Measurements from ENCODE around the gene PROM1. TPM values are rescaled to one million over a fixed set of nuclear protein-coding genes. Genes with fewer than 3 reads are reported as not detected.

The PROM1 gene
- total and polyA plus RNA-seq, 8 donors, result 3.5 to 124 (median 12.3) TPM

DNA sequence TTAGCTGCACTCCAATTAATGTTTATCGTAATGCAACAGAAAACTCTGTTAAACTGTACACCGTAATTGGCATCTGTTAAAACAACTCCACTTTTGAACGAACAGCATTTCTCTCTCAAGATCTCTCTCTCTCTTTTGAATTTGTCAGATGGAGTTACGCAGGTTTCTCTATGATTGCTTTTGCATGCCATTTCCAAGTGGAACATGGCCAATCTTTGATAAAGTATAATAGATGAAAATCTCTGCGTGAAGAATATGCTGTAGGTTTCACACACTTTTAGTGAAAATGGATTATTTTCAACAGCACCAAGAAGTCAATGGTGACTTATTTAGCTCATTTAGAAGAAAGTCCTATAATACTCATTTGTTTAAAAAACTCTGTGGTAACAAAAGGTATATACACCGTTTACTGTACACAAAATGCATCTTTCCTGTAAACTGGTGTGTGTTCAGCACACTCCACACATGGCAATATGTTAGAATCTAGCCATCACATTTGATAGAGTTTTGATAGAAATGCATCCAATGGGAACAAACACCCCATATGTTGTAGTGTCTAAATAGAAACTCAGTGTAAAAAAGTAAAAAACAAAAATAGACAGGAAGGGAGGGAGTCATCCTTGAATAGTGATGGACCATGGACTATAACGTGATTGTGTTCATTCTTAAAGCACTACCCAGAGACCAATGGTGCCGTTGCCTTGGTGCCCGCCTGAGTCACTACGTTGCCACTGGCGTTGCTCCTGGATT, 115.1 kb downstream of the PROM1 start:
- Histone ChIP-seq H3K36me3 (no peaks in the 10 kb centered on the region), H3K4me1 (peaks cover 0 to under 1% (median 0%) of the 10 kb centered on the region in 4 donors), H3K9me3 (peaks cover 0 to 8% (median 4%) of the 10 kb centered on the region in 4 donors), H3K4me3 (no peak overlapping the region), H3K27me3 (no peaks in the 10 kb centered on the region), H3K27ac (no peak overlapping the region)
- no peak for DNase-seq
- WGBS, 5 donors, result 83 to 87% (median 86%) methylated on average over 11 of the region's 11 CpGs
- intact Hi-C loops (cut with DNase I; ENCODE audit: low total_unique reads), result no loop called here
- TF ChIP-seq POLR2A (IDR thresholded peaks at IDR 0.05) (no peak), POLR2AphosphoS5 (IDR thresholded peaks at IDR 0.05) (no peak), EP300 (IDR thresholded peaks at IDR 0.05) (no peak)
- TF ChIP-seq, protein P1, sequence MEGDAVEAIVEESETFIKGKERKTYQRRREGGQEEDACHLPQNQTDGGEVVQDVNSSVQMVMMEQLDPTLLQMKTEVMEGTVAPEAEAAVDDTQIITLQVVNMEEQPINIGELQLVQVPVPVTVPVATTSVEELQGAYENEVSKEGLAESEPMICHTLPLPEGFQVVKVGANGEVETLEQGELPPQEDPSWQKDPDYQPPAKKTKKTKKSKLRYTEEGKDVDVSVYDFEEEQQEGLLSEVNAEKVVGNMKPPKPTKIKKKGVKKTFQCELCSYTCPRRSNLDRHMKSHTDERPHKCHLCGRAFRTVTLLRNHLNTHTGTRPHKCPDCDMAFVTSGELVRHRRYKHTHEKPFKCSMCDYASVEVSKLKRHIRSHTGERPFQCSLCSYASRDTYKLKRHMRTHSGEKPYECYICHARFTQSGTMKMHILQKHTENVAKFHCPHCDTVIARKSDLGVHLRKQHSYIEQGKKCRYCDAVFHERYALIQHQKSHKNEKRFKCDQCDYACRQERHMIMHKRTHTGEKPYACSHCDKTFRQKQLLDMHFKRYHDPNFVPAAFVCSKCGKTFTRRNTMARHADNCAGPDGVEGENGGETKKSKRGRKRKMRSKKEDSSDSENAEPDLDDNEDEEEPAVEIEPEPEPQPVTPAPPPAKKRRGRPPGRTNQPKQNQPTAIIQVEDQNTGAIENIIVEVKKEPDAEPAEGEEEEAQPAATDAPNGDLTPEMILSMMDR (IDR thresholded peaks at IDR 0.05), result no peak

DNA sequence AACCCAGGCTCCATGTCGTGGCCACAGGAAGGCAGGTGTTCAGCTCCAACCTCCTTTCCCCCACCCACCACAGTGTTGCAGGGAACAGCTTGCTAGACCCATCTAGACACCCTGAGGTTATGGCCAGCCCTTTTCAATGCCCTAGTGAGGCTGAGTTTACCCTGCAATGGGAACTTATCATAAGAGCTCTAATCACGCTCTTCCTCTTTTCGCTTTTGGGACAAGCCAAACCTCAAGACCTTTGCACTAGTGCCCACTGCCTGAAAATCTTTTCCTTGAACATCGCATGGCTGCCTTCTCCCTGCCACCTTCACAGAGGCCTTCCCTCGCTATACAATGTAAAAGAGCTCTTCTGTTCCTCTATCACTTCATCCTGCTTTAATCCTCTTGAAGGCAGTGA, 118.5 kb downstream of the PROM1 start:
- H3K27me3 ChIP-seq, result no peaks in the 10 kb centered on the region
- H3K27ac ChIP-seq, result no peak overlapping the region
- WGBS, 5 donors, result 69 to 79% (median 71%) methylated on average over 5 of the region's 5 CpGs
- peaks cover 0 to 14% (median 9%) of the 10 kb centered on the region in 4 donors for H3K4me1 ChIP-seq
- no peak overlapping the region for H3K4me3 ChIP-seq
- intact Hi-C loops (cut with DNase I; ENCODE audit: low total_unique reads), result no loop called here
- peaks cover 0 to 8% (median 4%) of the 10 kb centered on the region in 4 donors for H3K9me3 ChIP-seq
- no peaks in the 10 kb centered on the region for H3K36me3 ChIP-seq
- DNase-seq, result no peak
- TF ChIP-seq EP300 (IDR thresholded peaks at IDR 0.05) (no peak), POLR2AphosphoS5 (IDR thresholded peaks at IDR 0.05) (no peak)

DNA sequence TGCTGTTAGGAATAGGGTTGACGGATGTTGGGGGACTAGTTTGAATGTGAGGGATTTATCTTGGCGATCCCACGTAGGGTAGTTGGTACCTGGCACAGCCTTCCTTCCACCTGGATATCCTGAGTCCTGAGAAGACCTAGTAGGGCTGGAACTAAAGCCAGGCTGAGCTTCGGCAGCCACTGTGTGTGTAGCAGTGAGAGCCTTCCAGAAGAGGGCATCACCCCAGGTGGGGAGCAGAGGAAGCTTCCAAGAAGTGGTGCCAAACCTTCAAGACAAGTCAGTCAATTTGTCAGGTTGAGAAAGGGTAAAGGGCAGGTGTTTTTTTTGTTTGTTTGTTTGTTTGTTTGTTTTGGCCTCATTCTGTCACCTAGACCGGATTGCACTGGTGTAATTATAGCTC, 119.7 kb downstream of the PROM1 start:
- intact Hi-C loops (cut with DNase I; ENCODE audit: low total_unique reads), result no loop called here
- no peak for DNase-seq
- Histone ChIP-seq H3K4me3 (no peak overlapping the region), H3K36me3 (no peaks in the 10 kb centered on the region), H3K27me3 (no peaks in the 10 kb centered on the region), H3K27ac (no peak overlapping the region), H3K9me3 (peaks cover 0 to 8% (median 4%) of the 10 kb centered on the region in 4 donors), H3K4me1 (peaks cover 0 to 14% (median 9%) of the 10 kb centered on the region in 4 donors)
- 51 to 70% (median 56%) methylated on average over 5 of the region's 5 CpGs for WGBS, 5 donors
- TF ChIP-seq POLR2A (IDR thresholded peaks at IDR 0.05) (no peak), EP300 (IDR thresholded peaks at IDR 0.05) (no peak), POLR2AphosphoS5 (IDR thresholded peaks at IDR 0.05) (no peak)
- TF ChIP-seq, protein P1 (IDR thresholded peaks at IDR 0.05), result no peak

DNA sequence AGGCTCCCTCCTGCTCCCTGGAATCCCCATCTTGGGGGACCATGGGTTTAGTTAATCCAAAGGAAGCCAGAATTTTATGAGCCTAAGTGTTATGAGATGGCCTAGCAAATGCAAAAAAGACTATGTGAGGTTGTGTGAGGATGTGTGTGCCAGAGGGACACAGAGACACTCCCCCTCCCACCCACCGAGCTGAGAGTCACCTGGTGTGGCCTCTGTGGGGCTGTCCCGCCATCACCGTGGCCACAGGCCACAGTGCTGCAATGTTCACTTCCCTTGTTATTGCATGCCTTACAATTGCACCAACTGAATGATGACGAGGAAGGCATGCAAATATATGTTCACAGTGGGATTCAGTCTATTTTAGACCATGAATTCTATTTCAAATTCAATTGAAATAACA, 120.2 kb downstream of the PROM1 start:
- TF ChIP-seq EP300 (IDR thresholded peaks at IDR 0.05), result no peak
- no peak for TF ChIP-seq POLR2A (IDR thresholded peaks at IDR 0.05)
- TF ChIP-seq POLR2AphosphoS5 (IDR thresholded peaks at IDR 0.05), result no peak
- TF ChIP-seq, protein P1 (IDR thresholded peaks at IDR 0.05), result no peak
- Histone ChIP-seq H3K4me3 (no peak overlapping the region), H3K36me3 (no peaks in the 10 kb centered on the region), H3K27me3 (no peaks in the 10 kb centered on the region), H3K4me1 (peaks cover 0 to 14% (median 9%) of the 10 kb centered on the region in 4 donors), H3K9me3 (peaks cover 0 to 8% (median 4%) of the 10 kb centered on the region in 4 donors), H3K27ac (no peak overlapping the region)
- DNase-seq, result peak in 1 of 2 donors; percentile 31
- 24 to 49% (median 38%) methylated on average over 4 of the region's 4 CpGs for WGBS, 5 donors
- intact Hi-C loops (cut with DNase I; ENCODE audit: low total_unique reads), result no loop called here

DNA sequence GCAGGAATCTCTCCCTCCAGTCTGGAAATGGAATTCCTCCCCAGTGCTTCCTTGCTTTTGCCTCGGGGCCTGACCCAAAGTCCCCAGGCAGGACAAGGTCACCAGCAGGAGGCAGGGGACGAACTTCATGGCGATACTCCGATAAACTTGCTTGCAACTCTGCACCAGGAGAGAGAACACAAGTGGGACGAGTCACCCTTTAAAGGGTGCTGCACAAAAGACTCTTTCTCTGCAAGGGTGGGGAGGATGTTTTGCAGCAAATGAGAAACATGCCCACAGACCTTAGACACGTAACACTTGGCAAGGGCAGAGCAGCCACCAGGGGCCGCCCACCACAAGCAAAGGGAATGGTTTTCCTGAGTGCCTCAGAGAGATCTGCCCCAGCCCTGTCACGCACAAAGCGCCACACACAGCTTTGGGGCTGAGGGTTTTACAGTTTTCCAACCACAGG, 120.8 kb downstream of the PROM1 start, which contains the start of gene FGFBP2:
FGFBP2 (minus strand) TSS at position 175 of the 451 bp plus-strand sequence; CDS start at position 129, 46 bp downstream.
- Histone ChIP-seq H3K36me3 (no peaks in the 10 kb centered on the region), H3K9me3 (peaks cover 0 to 8% (median 4%) of the 10 kb centered on the region in 4 donors), H3K4me3 (no peak within 1 kb of the TSS), H3K27ac (no peak within 1 kb of the TSS), H3K4me1 (peaks cover 0 to 14% (median 9%) of the 10 kb centered on the region in 4 donors), H3K27me3 (no peaks in the 10 kb centered on the region)
- intact Hi-C loops (cut with DNase I; ENCODE audit: low total_unique reads), result no loop called here
- DNase-seq, result peak; percentile 51 to 84
- WGBS, 5 donors, result 18 to 37% (median 24%) methylated on average over 9 of the region's 9 CpGs
- TF ChIP-seq POLR2AphosphoS5 (IDR thresholded peaks at IDR 0.05), result no peak
- TF ChIP-seq, protein P1 (IDR thresholded peaks at IDR 0.05), result peak in 4 of 7 experiments; percentile 24 to 41 (median 30)
